ENCODE results near the gene ARID2. TPM values are rescaled to one million over a fixed set of nuclear protein-coding genes. Genes with fewer than 3 reads are reported as not detected.

Gene ARID2
- total RNA-seq, result 10 to 100 TPM; 22.9 to 39.9 (median 33.8) TPM

DNA sequence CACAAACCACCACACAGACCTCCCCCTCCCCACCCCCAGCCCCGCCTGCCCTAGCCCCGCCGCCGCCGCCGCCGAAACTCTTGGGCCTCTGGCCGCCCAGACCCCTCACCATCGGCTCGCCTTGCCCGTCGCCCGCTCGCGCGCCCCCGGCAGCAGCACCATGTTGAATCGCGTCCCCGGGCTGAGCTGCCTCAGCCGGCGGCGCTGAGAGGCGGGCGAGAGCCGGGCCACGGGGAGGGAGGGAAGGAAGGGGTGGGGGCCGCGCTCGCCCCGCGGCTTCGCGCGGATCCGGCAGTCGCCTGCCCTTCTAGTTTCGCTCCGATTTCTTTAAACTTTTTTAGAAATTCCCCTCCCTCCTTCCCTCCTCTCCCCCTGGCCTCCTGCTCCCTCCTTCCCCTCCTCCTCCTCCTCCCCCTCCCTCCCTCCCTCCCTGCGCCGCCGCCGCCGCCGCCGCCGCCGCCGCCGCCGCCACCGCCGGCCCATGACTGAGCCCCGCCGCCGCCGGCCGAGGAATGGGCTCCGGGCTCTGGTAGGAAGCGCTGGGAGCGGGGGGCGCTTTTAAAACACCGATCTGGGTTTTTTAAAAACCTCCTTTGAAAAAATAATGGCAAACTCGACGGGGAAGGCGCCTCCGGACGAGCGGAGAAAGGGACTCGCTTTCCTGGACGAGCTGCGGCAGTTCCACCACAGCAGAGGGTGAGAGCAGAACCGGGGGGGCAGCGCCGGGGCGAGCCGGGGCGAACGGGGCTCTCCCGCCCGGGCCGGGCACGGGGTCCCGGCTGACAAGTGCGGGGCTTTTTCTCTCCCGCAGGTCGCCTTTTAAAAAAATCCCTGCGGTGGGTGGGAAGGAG is at the start of gene ARID2:
TSS of gene ARID2 (plus strand) at position 474 of the 851 bp plus-strand sequence. CDS start at position 605, 131 bp downstream.
- H3K27me3 ChIP-seq, result no peaks in the 10 kb centered on the region
- intact Hi-C loops (cut with DNase I; ENCODE audit: low total_unique reads) (loop anchor here (10.0 kb wide), 1 partner anchor 185 kb away; no protein-coding TSS in a partner anchor), in situ Hi-C loops (cut with MboI; ENCODE audit: low pct_ligation_motif_present in 1 of 4, low pct_unique_long_range_greater_than_20kb in 1 of 4, low sequenced_read_pairs in 3 of 4) (loop anchor here in 1 of 4 donors (25.0 kb wide), 1 partner anchor 658 kb away; no protein-coding TSS in a partner anchor)
- H3K4me3 ChIP-seq, result peak within 1 kb of the TSS; percentile 89 to 95 (median 94)
- peak; percentile 74 for DNase-seq
- H3K9me3 ChIP-seq, result no peaks in the 10 kb centered on the region
- no peaks in the 10 kb centered on the region for H3K36me3 ChIP-seq
- peak within 1 kb of the TSS; percentile 97 to 100 (median 100) for H3K27ac ChIP-seq
- TF ChIP-seq POLR2AphosphoS5 (IDR thresholded peaks at IDR 0.05) (peak in 2 of 3 donors; percentile 36 to 51), EP300 (IDR thresholded peaks at IDR 0.05; ENCODE audit: low read depth) (no peak), POLR2A (IDR thresholded peaks at IDR 0.05) (peak; percentile 68)
- peaks cover 25 to 43% (median 32%) of the 10 kb centered on the region in 4 donors for H3K4me1 ChIP-seq
- WGBS, 2 donors (ENCODE audit: low coverage in 1 of 2), result 0% methylated on average over 80 of the region's 88 CpGs; no CpG with 5 or more reads in 1 of the 2 donors

DNA sequence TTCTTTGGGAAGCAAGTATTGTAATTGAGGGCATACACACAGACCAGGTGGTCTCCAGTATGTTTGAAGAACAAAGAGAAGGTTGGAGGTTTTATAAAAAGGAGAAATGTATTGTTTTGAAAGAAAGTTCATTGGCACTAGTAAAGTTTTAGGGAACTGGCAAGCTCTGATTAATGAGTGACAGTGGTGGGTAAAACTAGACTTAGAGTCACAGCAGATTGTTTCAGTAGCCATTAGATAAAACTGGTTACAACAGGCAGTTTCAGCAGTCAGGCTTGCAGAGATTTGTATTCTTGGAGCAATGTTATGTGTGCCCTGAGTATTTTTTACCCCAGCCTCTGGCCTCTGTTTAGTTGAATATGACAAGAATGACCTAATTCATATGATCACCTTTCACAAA is 49.1 kb upstream of the ARID2 start:
- Histone ChIP-seq H3K9me3 (no peaks in the 10 kb centered on the region), H3K4me1 (no peaks in the 10 kb centered on the region), H3K4me3 (no peak overlapping the region), H3K27ac (no peak overlapping the region), H3K27me3 (no peaks in the 10 kb centered on the region), H3K36me3 (no peaks in the 10 kb centered on the region)
- intact Hi-C loops (cut with DNase I; ENCODE audit: low total_unique reads), result loop anchor here (1.0 kb wide), 1 partner anchor 15 kb away; no protein-coding TSS in a partner anchor
- TF ChIP-seq POLR2A (IDR thresholded peaks at IDR 0.05) (no peak), POLR2AphosphoS5 (IDR thresholded peaks at IDR 0.05) (no peak), EP300 (IDR thresholded peaks at IDR 0.05; ENCODE audit: low read depth) (no peak)
- TF ChIP-seq, protein P1, sequence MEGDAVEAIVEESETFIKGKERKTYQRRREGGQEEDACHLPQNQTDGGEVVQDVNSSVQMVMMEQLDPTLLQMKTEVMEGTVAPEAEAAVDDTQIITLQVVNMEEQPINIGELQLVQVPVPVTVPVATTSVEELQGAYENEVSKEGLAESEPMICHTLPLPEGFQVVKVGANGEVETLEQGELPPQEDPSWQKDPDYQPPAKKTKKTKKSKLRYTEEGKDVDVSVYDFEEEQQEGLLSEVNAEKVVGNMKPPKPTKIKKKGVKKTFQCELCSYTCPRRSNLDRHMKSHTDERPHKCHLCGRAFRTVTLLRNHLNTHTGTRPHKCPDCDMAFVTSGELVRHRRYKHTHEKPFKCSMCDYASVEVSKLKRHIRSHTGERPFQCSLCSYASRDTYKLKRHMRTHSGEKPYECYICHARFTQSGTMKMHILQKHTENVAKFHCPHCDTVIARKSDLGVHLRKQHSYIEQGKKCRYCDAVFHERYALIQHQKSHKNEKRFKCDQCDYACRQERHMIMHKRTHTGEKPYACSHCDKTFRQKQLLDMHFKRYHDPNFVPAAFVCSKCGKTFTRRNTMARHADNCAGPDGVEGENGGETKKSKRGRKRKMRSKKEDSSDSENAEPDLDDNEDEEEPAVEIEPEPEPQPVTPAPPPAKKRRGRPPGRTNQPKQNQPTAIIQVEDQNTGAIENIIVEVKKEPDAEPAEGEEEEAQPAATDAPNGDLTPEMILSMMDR (IDR thresholded peaks at IDR 0.05), result no peak
- DNase-seq, result no peak
- in situ Hi-C loops (cut with MboI; ENCODE audit: low pct_ligation_motif_present in 1 of 4, low pct_unique_long_range_greater_than_20kb in 1 of 4, low sequenced_read_pairs in 3 of 4), result no loop called here

DNA sequence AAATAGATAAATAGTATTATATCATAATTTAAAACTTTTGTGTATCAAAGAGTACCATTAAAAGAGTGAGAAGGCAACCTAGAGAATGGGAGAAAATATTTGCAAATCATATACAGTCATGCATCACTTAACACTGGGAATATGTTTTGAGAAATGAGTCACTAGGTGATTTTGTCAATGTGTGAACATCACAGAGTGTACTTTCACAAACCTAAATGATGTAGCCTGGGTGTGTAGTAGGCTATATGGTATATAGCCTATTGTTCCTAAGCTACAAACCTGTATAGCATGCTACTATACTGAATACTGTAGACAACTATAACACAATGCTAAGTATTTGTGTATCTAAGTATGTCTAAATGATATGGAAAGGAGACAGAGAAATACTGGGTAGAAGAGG is 48.0 kb upstream of the ARID2 start:
- Histone ChIP-seq H3K4me3 (no peak overlapping the region), H3K27ac (no peak overlapping the region), H3K27me3 (no peaks in the 10 kb centered on the region), H3K4me1 (no peaks in the 10 kb centered on the region), H3K9me3 (no peaks in the 10 kb centered on the region), H3K36me3 (no peaks in the 10 kb centered on the region)
- no peak for TF ChIP-seq POLR2AphosphoS5 (IDR thresholded peaks at IDR 0.05)
- DNase-seq, result no peak
- intact Hi-C loops (cut with DNase I; ENCODE audit: low total_unique reads), result no loop called here
- in situ Hi-C loops (cut with MboI; ENCODE audit: low pct_ligation_motif_present in 1 of 4, low pct_unique_long_range_greater_than_20kb in 1 of 4, low sequenced_read_pairs in 3 of 4), result no loop called here

DNA sequence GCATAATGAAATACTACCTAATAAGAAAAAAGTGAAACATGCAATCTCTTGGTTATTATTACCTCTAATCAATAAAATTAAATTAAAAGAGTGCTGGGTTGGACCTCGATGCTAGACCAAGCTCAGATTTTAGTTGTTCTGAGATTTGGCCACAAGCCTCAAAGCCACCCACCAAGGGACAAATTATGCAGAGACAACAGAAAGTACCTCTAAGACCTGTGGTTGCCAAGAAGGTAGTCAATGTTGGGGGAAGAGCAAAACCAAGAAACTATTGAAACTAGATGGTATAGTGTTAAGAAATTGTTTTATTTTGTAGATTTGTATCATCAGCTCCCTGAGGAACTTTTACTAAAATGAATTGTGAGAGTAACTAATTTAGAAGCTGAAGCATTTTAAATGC is 43.8 kb upstream of the ARID2 start:
- 71% methylated on average over 1 of the region's 1 CpG for WGBS, 2 donors (ENCODE audit: low coverage in 1 of 2)
- intact Hi-C loops (cut with DNase I; ENCODE audit: low total_unique reads) (no loop called here), in situ Hi-C loops (cut with MboI; ENCODE audit: low pct_ligation_motif_present in 1 of 4, low pct_unique_long_range_greater_than_20kb in 1 of 4, low sequenced_read_pairs in 3 of 4) (no loop called here)
- H3K4me3 ChIP-seq, result no peak overlapping the region
- H3K4me1 ChIP-seq, result no peaks in the 10 kb centered on the region
- no peaks in the 10 kb centered on the region for H3K9me3 ChIP-seq
- H3K36me3 ChIP-seq, result no peaks in the 10 kb centered on the region
- TF ChIP-seq EP300 (IDR thresholded peaks at IDR 0.05; ENCODE audit: low read depth) (no peak), POLR2AphosphoS5 (IDR thresholded peaks at IDR 0.05) (no peak), POLR2A (IDR thresholded peaks at IDR 0.05) (no peak)
- TF ChIP-seq, protein P1 (IDR thresholded peaks at IDR 0.05), result no peak
- H3K27ac ChIP-seq, result no peak overlapping the region
- no peak for DNase-seq
- no peaks in the 10 kb centered on the region for H3K27me3 ChIP-seq

Measured in transverse colon (tissue), 4 donors.